Suprapubic skin (tissue), 4 donors: Measurements from ENCODE around the gene COMT. TPM values are rescaled to one million over a fixed set of nuclear protein-coding genes. Genes with fewer than 3 reads are reported as not detected.

ENCODE experiments used
- DNase-seq, 2 donors: peaks; one replicate each; pipeline ENCODE4 v3.0.0-alpha.2; 2019; ENCODE audit warnings: low spot score in 2 of 2
- H3K27ac ChIP-seq: fragments of 200-600 bp; sonication (generic); one replicate; pipeline ENCODE4 v1.5.1; 2019
- H3K27me3 ChIP-seq: fragments of 200-600 bp; sonication (generic); one replicate; pipeline ENCODE4 v1.5.1; 2019
- H3K36me3 ChIP-seq: fragments of 200-600 bp; sonication (generic); one replicate; pipeline ENCODE4 v1.5.1; 2019
- H3K4me1 ChIP-seq: fragments of 200-600 bp; sonication (generic); one replicate; pipeline ENCODE4 v1.5.1; 2019
- H3K4me3 ChIP-seq: fragments of 200-600 bp; sonication (generic); one replicate; pipeline ENCODE4 v1.5.1; 2019; ENCODE audit warnings: mild to moderate bottlenecking
- H3K9me3 ChIP-seq: fragments of 200-600 bp; sonication (generic); one replicate; pipeline ENCODE4 v1.5.1; 2019
- EP300 ChIP-seq: sonication (generic); formaldehyde crosslinking; IDR thresholded peaks from one replicate; pipeline ENCODE4 v1.6.1; 2017; ENCODE audit warnings: antibody characterized with exemption
- POLR2A ChIP-seq, 2 donors: fragments of 450-650 bp; IDR thresholded peaks; one replicate each; pipeline ENCODE4 v1.6.1; 2017; ENCODE audit warnings: antibody characterized with exemption in 2 of 2, mild to moderate bottlenecking in 2 of 2, moderate library complexity in 2 of 2
- POLR2AphosphoS5 ChIP-seq, 3 donors: sonication (generic); formaldehyde crosslinking; IDR thresholded peaks; one replicate each; pipeline ENCODE4 v1.6.1; 2017; ENCODE audit warnings: antibody characterized with exemption in 3 of 3
- WGBS: methylation state at CpG from one replicate; pipeline ENCODE4 v1.1.5; 2018; 5-methylcytosine and 5-hydroxymethylcytosine counted together
- total RNA-seq, 4 donors: library from RNA; depleted of rRNA; stranded (reverse); fragments of >200 nt; gene quantifications; one replicate each; pipeline ENCODE4 v1.1.0, GENCODE V29; 2016
- TF ChIP-seq, protein P1 (sequence below), 2 donors: fragments of 200-600 bp in 1 of 2; fragments of 450-650 bp in 1 of 2; sonication (generic) in 1 of 2; IDR thresholded peaks; one replicate each; pipeline ENCODE4 v1.5.1; 2016 to 2019; ENCODE audit warnings: antibody characterized with exemption in 2 of 2, mild to moderate bottlenecking in 1 of 2, moderate library complexity in 1 of 2

COMT gene
- total RNA-seq, 4 donors from 2014 or later: 206 to 293 (median 246) TPM

- Histone ChIP-seq H3K4me3 (peak overlapping the region; percentile 70), H3K27ac (peak overlapping the region; percentile 95), H3K9me3 (no peaks in the 10 kb centered on the region), H3K27me3 (no peaks in the 10 kb centered on the region), H3K36me3 (no peaks in the 10 kb centered on the region), H3K4me1 (peaks cover 35% of the 10 kb centered on the region)
- WGBS: 66% methylated on average over 20 of the region's 21 CpGs
- TF ChIP-seq, protein P1, sequence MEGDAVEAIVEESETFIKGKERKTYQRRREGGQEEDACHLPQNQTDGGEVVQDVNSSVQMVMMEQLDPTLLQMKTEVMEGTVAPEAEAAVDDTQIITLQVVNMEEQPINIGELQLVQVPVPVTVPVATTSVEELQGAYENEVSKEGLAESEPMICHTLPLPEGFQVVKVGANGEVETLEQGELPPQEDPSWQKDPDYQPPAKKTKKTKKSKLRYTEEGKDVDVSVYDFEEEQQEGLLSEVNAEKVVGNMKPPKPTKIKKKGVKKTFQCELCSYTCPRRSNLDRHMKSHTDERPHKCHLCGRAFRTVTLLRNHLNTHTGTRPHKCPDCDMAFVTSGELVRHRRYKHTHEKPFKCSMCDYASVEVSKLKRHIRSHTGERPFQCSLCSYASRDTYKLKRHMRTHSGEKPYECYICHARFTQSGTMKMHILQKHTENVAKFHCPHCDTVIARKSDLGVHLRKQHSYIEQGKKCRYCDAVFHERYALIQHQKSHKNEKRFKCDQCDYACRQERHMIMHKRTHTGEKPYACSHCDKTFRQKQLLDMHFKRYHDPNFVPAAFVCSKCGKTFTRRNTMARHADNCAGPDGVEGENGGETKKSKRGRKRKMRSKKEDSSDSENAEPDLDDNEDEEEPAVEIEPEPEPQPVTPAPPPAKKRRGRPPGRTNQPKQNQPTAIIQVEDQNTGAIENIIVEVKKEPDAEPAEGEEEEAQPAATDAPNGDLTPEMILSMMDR (IDR thresholded peaks at IDR 0.05): no peak
- no peak for TF ChIP-seq POLR2AphosphoS5 (IDR thresholded peaks at IDR 0.05)
- no peak for TF ChIP-seq EP300
- TF ChIP-seq POLR2A (IDR thresholded peaks at IDR 0.05): no peak
- DNase-seq: no peak
Observed at GRCh38 chr22:19940536-19941364, 822 bp upstream of the COMT start.

- DNase-seq: no peak
- TF ChIP-seq POLR2AphosphoS5 (IDR thresholded peaks at IDR 0.05): no peak
- TF ChIP-seq, protein P1 (IDR thresholded peaks at IDR 0.05): no peak
- WGBS: 3% methylated on average over 8 of the region's 8 CpGs
- Histone ChIP-seq H3K27ac (peak overlapping the region; percentile 95), H3K4me3 (peak overlapping the region; percentile 70), H3K27me3 (no peaks in the 10 kb centered on the region), H3K36me3 (no peaks in the 10 kb centered on the region), H3K4me1 (peaks cover 35% of the 10 kb centered on the region), H3K9me3 (no peaks in the 10 kb centered on the region)
Observed at GRCh38 chr22:19942157-19943081, 847 bp downstream of the COMT start.

DNA sequence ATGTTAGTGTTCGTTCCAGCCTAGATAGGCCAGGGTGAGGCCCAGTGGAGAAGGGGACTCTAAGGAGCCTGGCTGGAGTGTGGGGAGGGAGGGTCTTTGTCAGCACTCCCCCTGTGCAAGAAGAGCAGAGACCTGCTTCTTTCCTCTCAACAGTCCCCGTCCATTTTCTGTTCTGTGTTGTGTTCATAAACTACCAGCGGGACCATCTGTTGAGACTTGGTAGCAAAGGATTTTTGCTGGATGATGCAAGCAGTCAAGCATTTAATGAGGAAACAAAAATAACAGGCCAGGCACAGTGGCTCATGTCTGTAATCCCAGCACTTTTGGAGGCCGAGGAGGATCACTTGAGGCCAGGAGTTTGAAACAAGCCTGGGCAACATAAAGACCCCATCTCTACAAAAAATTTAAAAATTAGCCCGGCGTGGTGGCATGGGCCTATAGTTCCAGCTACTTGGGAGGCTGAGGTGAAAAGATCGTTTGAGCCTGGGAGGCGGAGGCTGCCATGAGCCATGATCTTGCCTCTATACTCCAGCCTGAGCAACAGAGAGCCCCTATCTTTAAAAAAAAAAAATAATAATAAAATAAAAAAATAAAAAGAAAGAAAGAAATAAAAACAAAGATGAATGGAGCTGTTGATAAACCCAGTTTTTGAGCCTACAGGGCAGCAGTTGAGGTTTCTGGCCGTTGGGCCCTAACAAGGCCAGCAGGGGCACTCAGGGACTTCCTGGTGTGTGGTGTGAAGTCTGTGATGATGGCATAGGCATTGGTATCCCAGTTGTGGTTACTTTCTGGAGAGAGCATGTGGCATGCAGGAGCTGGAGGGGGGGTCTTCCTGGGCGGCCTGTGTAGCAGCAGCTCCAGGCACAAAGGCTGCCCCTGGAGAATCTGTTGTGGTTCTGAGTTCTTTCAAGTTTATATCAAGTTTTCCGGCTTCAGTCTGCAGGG lies 1.8 kb downstream of the COMT start:
- Histone ChIP-seq H3K36me3 (no peaks in the 10 kb centered on the region), H3K4me1 (peaks cover 43% of the 10 kb centered on the region), H3K27me3 (no peaks in the 10 kb centered on the region), H3K9me3 (no peaks in the 10 kb centered on the region), H3K4me3 (peak overlapping the region; percentile 70), H3K27ac (peak overlapping the region; percentile 95)
- TF ChIP-seq EP300 (no peak), POLR2AphosphoS5 (IDR thresholded peaks at IDR 0.05) (peak in 1 of 3 donors; percentile 29), POLR2A (IDR thresholded peaks at IDR 0.05) (peak in 1 of 2 donors; percentile 13)
- no peak for DNase-seq
- 37% methylated on average over 10 of the region's 11 CpGs for WGBS

- DNase-seq: no peak
- Histone ChIP-seq H3K27me3 (no peaks in the 10 kb centered on the region), H3K36me3 (no peaks in the 10 kb centered on the region), H3K9me3 (no peaks in the 10 kb centered on the region), H3K4me1 (peaks cover 32% of the 10 kb centered on the region), H3K27ac (no peak overlapping the region), H3K4me3 (no peak overlapping the region)
- WGBS: 69% methylated on average over 9 of the region's 9 CpGs
- TF ChIP-seq POLR2AphosphoS5 (IDR thresholded peaks at IDR 0.05) (no peak), EP300 (no peak), POLR2A (IDR thresholded peaks at IDR 0.05) (no peak)
- TF ChIP-seq, protein P1 (IDR thresholded peaks at IDR 0.05): no peak
Observed at GRCh38 chr22:19948057-19948760, 6.6 kb downstream of the COMT start.
